MM.1S (cell line): ENCODE measurements around the gene PNPLA7.

ENCODE experiments used
- DNase-seq: peaks from one replicate; pipeline ENCODE4 v3.0.0-alpha.2; 2015
- H2AFZ ChIP-seq: fragments of 300-600 bp; sonication (generic); 2 replicates; pipeline ENCODE4 v1.6.0; 2016; ENCODE audit warnings: antibody characterized with exemption, low read length
- H3F3A ChIP-seq: fragments of 300-600 bp; sonication (generic); 2 replicates; pipeline ENCODE4 v1.6.1; 2016; ENCODE audit warnings: mild to moderate bottlenecking, antibody characterized with exemption, low read length, moderate library complexity, mixed read lengths; ENCODE audit not compliant: insufficient read depth
- H3K27ac ChIP-seq: fragments of 300-600 bp; sonication (generic); 2 replicates; pipeline ENCODE4 v1.5.1; 2016; ENCODE audit warnings: mild to moderate bottlenecking, low read length
- H3K27me3 ChIP-seq: fragments of 300-600 bp; sonication (generic); replicated peaks from 2 replicates; pipeline ENCODE4 v1.6.0; 2016; ENCODE audit warnings: low read length; ENCODE audit not compliant: insufficient read depth
- H3K36me3 ChIP-seq: fragments of 300-600 bp; sonication (generic); replicated peaks from 2 replicates; pipeline ENCODE4 v1.6.1; 2016; ENCODE audit warnings: mild to moderate bottlenecking, low read length, mixed read lengths; ENCODE audit not compliant: insufficient read depth
- H3K4me1 ChIP-seq: fragments of 300-600 bp; sonication (generic); 2 replicates; pipeline ENCODE4 v1.6.1; 2016; ENCODE audit warnings: low read length, mixed read lengths
- H3K4me2 ChIP-seq: fragments of 300-600 bp; sonication (generic); 2 replicates; pipeline ENCODE4 v1.6.0; 2016; ENCODE audit warnings: low read depth, low read length
- H3K4me3 ChIP-seq: fragments of 300-600 bp; sonication (generic); 2 replicates; pipeline ENCODE4 v1.5.1; 2016; ENCODE audit warnings: low read length, mixed read lengths
- H3K79me2 ChIP-seq: fragments of 300-600 bp; sonication (generic); 2 replicates; pipeline ENCODE4 v1.6.1; 2016; ENCODE audit warnings: mixed run types, low read length, mixed read lengths
- H3K9ac ChIP-seq: fragments of 300-600 bp; sonication (generic); 2 replicates; pipeline ENCODE4 v1.6.1; 2016; ENCODE audit warnings: low read length, mixed read lengths
- H3K9me2 ChIP-seq: fragments of 300-600 bp; sonication (generic); replicated peaks from 2 replicates; pipeline ENCODE4 v1.6.1; 2016; ENCODE audit warnings: mild to moderate bottlenecking, low read length, mixed read lengths; ENCODE audit not compliant: insufficient read depth
- H3K9me3 ChIP-seq: fragments of 300-600 bp; sonication (generic); replicated peaks from 2 replicates; pipeline ENCODE4 v1.6.1; 2016; ENCODE audit warnings: mild to moderate bottlenecking, low read length, mixed read lengths; ENCODE audit not compliant: insufficient read depth
- H4K20me1 ChIP-seq: fragments of 300-600 bp; sonication (generic); 2 replicates; pipeline ENCODE4 v1.6.1; 2016; ENCODE audit warnings: mild to moderate bottlenecking, low read length, moderate library complexity, mixed read lengths; ENCODE audit not compliant: insufficient read depth
- CTCF ChIP-seq: fragments of 300-600 bp; sonication (generic); IDR thresholded peaks from 2 replicates; pipeline ENCODE4 v1.5.1; 2016; ENCODE audit warnings: antibody characterized with exemption, low read length, mixed read lengths
- EZH2 ChIP-seq: fragments of 300-600 bp; sonication (generic); optimal IDR thresholded peaks from 2 replicates; pipeline ENCODE3; 2017; ENCODE audit warnings: low read depth, mild to moderate bottlenecking, antibody characterized with exemption, low read length, mixed read lengths
- EZH2phosphoT487 ChIP-seq: fragments of 300-600 bp; sonication (generic); IDR thresholded peaks from 2 replicates; pipeline ENCODE4 v1.6.1; 2018; ENCODE audit warnings: antibody characterized with exemption, low read length

The PNPLA7 gene

GRCh38 chr9:137490532-137491186 lies 59.5 kb downstream of the PNPLA7 start:
- Histone ChIP-seq H3K9me3 (no peaks in the 10 kb centered on the region), H4K20me1 (no peaks in the 10 kb centered on the region), H3K4me3 (no peak overlapping the region), H3K79me2 (no peaks in the 10 kb centered on the region), H2AFZ (no peak overlapping the region), H3K9ac (no peak overlapping the region), H3F3A (peaks cover 10% of the 10 kb centered on the region; the same call in 1 of the 2 replicates), H3K27me3 (peaks cover 50% of the 10 kb centered on the region), H3K4me1 (peaks cover 18% of the 10 kb centered on the region; the same call in 1 of the 2 replicates), H3K27ac (no peak overlapping the region; the same call in 1 of the 2 replicates), H3K4me2 (peak overlapping the region; percentile 38; the same call in 1 of the 2 replicates), H3K36me3 (no peaks in the 10 kb centered on the region), H3K9me2 (no peaks in the 10 kb centered on the region)
- TF ChIP-seq EZH2: no peak
- no peak for TF ChIP-seq EZH2phosphoT487
- no peak for TF ChIP-seq CTCF
- DNase-seq: peak; percentile 36

GRCh38 chr9:137488906-137489305 lies 61.3 kb downstream of the PNPLA7 start:
- no peaks in the 10 kb centered on the region for H3K9me2 ChIP-seq
- H3K79me2 ChIP-seq: no peaks in the 10 kb centered on the region
- no peak overlapping the region for H3K4me3 ChIP-seq
- no peak overlapping the region for H2AFZ ChIP-seq
- peaks cover 18% of the 10 kb centered on the region; the same call in 1 of the 2 replicates for H3K4me1 ChIP-seq
- H3K9ac ChIP-seq: no peak overlapping the region
- H3K36me3 ChIP-seq: no peaks in the 10 kb centered on the region
- H3K27me3 ChIP-seq: peaks cover 44% of the 10 kb centered on the region
- no peak for TF ChIP-seq EZH2
- no peak for TF ChIP-seq CTCF
- TF ChIP-seq EZH2phosphoT487: no peak
- no peak overlapping the region for H3K4me2 ChIP-seq
- no peaks in the 10 kb centered on the region for H3K9me3 ChIP-seq
- peaks cover 10% of the 10 kb centered on the region; the same call in 1 of the 2 replicates for H3F3A ChIP-seq
- H3K27ac ChIP-seq: no peak overlapping the region
- H4K20me1 ChIP-seq: no peaks in the 10 kb centered on the region
- no peak for DNase-seq

GRCh38 chr9:137488327-137488653 lies 61.9 kb downstream of the PNPLA7 start:
- Histone ChIP-seq H3K9me3 (no peaks in the 10 kb centered on the region), H3K27me3 (peaks cover 44% of the 10 kb centered on the region), H3K36me3 (no peaks in the 10 kb centered on the region), H3F3A (peaks cover 10% of the 10 kb centered on the region; the same call in 1 of the 2 replicates), H3K4me3 (no peak overlapping the region), H2AFZ (no peak overlapping the region), H3K79me2 (no peaks in the 10 kb centered on the region), H3K9me2 (no peaks in the 10 kb centered on the region), H3K4me2 (no peak overlapping the region), H4K20me1 (no peaks in the 10 kb centered on the region), H3K27ac (no peak overlapping the region), H3K9ac (no peak overlapping the region), H3K4me1 (peaks cover 18% of the 10 kb centered on the region; the same call in 1 of the 2 replicates)
- DNase-seq: no peak
- no peak for TF ChIP-seq EZH2phosphoT487
- no peak for TF ChIP-seq EZH2
- TF ChIP-seq CTCF: no peak
